ENCODE data around the gene PHLDA1.

- TF ChIP-seq CTCF (conservative IDR thresholded peaks at IDR 0.05; ENCODE audit: low read depth in 2 of 2) (no peak), EZH2 (IDR thresholded peaks at IDR 0.05; ENCODE audit: low read depth, unreplicated experiment) (no peak), EZH2phosphoT487 (IDR thresholded peaks at IDR 0.05; ENCODE audit: unreplicated experiment) (no peak), REST (IDR thresholded peaks at IDR 0.05; ENCODE audit: unreplicated experiment) (no peak), POLR2AphosphoS5 (IDR thresholded peaks at IDR 0.05; ENCODE audit: low read depth) (no peak), JUNB (IDR thresholded peaks at IDR 0.05; ENCODE audit: unreplicated experiment) (no peak), ZNF331 (CRISPR knock-in tag; IDR thresholded peaks at IDR 0.05; ENCODE audit: low read depth) (no peak), CREB1 (CRISPR knock-in tag; IDR thresholded peaks at IDR 0.05; ENCODE audit: low read depth) (no peak), ZNF114 (CRISPR knock-in tag; IDR thresholded peaks at IDR 0.05) (no peak), NANOG (IDR thresholded peaks at IDR 0.05; ENCODE audit: borderline replicate concordance) (no peak), STAT1 (IDR thresholded peaks at IDR 0.05; ENCODE audit: unreplicated experiment) (no peak)
- TF ChIP-seq, protein P1, sequence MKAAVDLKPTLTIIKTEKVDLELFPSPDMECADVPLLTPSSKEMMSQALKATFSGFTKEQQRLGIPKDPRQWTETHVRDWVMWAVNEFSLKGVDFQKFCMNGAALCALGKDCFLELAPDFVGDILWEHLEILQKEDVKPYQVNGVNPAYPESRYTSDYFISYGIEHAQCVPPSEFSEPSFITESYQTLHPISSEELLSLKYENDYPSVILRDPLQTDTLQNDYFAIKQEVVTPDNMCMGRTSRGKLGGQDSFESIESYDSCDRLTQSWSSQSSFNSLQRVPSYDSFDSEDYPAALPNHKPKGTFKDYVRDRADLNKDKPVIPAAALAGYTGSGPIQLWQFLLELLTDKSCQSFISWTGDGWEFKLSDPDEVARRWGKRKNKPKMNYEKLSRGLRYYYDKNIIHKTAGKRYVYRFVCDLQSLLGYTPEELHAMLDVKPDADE (IDR thresholded peaks at IDR 0.05) = no peak
- TF ChIP-seq, protein P2, sequence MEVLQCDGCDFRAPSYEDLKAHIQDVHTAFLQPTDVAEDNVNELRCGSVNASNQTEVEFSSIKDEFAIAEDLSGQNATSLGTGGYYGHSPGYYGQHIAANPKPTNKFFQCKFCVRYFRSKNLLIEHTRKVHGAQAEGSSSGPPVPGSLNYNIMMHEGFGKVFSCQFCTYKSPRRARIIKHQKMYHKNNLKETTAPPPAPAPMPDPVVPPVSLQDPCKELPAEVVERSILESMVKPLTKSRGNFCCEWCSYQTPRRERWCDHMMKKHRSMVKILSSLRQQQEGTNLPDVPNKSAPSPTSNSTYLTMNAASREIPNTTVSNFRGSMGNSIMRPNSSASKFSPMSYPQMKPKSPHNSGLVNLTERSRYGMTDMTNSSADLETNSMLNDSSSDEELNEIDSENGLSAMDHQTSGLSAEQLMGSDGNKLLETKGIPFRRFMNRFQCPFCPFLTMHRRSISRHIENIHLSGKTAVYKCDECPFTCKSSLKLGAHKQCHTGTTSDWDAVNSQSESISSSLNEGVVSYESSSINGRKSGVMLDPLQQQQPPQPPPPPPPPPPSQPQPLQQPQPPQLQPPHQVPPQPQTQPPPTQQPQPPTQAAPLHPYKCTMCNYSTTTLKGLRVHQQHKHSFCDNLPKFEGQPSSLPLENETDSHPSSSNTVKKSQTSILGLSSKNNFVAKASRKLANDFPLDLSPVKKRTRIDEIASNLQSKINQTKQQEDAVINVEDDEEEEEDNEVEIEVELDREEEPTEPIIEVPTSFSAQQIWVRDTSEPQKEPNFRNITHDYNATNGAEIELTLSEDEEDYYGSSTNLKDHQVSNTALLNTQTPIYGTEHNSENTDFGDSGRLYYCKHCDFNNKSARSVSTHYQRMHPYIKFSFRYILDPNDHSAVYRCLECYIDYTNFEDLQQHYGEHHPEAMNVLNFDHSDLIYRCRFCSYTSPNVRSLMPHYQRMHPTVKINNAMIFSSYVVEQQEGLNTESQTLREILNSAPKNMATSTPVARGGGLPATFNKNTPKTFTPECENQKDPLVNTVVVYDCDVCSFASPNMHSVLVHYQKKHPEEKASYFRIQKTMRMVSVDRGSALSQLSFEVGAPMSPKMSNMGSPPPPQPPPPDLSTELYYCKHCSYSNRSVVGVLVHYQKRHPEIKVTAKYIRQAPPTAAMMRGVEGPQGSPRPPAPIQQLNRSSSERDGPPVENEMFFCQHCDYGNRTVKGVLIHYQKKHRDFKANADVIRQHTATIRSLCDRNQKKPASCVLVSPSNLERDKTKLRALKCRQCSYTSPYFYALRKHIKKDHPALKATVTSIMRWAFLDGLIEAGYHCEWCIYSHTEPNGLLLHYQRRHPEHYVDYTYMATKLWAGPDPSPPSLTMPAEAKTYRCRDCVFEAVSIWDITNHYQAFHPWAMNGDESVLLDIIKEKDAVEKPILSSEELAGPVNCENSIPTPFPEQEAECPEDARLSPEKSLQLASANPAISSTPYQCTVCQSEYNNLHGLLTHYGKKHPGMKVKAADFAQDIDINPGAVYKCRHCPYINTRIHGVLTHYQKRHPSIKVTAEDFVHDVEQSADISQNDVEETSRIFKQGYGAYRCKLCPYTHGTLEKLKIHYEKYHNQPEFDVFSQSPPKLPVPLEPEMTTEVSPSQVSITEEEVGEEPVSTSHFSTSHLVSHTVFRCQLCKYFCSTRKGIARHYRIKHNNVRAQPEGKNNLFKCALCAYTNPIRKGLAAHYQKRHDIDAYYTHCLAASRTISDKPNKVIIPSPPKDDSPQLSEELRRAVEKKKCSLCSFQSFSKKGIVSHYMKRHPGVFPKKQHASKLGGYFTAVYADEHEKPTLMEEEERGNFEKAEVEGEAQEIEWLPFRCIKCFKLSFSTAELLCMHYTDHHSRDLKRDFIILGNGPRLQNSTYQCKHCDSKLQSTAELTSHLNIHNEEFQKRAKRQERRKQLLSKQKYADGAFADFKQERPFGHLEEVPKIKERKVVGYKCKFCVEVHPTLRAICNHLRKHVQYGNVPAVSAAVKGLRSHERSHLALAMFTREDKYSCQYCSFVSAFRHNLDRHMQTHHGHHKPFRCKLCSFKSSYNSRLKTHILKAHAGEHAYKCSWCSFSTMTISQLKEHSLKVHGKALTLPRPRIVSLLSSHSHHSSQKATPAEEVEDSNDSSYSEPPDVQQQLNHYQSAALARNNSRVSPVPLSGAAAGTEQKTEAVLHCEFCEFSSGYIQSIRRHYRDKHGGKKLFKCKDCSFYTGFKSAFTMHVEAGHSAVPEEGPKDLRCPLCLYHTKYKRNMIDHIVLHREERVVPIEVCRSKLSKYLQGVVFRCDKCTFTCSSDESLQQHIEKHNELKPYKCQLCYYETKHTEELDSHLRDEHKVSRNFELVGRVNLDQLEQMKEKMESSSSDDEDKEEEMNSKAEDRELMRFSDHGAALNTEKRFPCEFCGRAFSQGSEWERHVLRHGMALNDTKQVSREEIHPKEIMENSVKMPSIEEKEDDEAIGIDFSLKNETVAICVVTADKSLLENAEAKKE (CRISPR knock-in tag; IDR thresholded peaks at IDR 0.05) = no peak
These were observed 23.1 kb downstream of the PHLDA1 start for GRCh38 chr12:76008428-76008827.
